Right renal cortex interstitium (tissue), 3 donors: ENCODE data around the gene DNAH1. TPM values are rescaled to one million over a fixed set of nuclear protein-coding genes. Genes with fewer than 3 reads are reported as not detected.

Experiments used
- DNase-seq, 3 donors: peaks; one replicate each; pipeline ENCODE4 v3.0.0-alpha.2; 2013; ENCODE audit warnings: low read depth in 3 of 3, low spot score in 2 of 3
- polyA plus RNA-seq, 3 donors: library from polyadenylated mRNA; unstranded; fragments of 120-200 nt; gene quantifications; one replicate each; pipeline ENCODE4 v1.2.1, GENCODE V29; 2013; ENCODE audit not compliant: insufficient read length in 3 of 3

DNAH1 gene
- polyA plus RNA-seq, 3 donors, result 6.5 to 8.1 (median 6.9) TPM

DNA sequence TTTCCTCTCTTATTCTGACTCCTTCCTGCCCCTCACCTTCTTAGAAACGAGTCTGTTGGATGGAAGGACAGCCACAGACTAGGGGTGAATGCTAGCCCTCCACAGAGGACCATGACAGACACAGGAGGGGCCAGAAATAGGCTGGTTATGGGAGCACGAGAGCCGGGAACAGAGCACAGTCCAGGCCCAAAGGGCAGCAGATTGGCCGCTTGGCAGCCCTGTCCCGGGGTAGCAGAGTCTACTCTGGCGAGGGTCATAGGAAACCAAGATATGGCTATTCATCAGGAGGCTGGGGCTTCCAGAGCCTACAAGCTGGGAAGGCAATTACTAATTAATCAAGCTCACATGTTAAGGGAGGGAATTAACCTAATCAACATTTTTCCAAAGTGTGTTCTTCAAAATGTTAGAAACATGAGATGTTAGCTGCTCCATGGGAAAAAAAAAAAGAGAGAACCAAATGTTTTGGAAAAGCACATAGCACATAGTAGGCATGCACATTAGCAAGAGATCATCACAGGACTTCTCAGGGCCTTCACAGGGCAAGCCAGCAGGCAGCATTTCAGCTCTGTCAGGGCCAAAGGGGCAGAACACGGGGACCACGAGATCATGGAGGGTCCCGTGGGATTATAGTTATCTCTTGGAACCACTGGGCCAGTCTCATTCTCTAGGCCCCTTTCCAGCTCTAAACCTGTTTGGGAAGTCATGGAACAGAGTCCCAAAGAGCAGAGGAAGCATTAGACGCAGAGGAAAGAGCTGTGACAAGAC is 115.5 kb downstream of the DNAH1 start:
- no peak for DNase-seq

DNA sequence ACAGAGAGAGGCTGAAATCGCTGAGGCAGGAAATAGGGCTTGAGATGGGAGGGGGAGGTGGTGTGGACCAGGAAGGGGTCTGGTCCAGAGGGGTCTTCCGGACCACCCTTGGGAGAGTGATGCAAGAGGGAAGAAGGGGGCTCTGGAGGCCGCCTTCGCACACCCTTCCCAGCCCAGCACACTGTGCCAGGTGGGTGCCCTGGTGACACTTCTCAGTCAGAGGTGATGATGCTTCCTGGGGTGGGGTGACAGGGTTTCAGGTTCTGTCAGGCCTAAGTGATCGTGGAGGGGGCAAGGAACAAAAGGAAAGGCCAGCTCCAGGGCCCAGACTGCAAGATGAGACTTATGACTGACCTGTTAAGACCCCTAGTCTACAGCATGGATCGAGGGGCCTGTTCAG is 116.1 kb downstream of the DNAH1 start:
- no peak for DNase-seq

DNA sequence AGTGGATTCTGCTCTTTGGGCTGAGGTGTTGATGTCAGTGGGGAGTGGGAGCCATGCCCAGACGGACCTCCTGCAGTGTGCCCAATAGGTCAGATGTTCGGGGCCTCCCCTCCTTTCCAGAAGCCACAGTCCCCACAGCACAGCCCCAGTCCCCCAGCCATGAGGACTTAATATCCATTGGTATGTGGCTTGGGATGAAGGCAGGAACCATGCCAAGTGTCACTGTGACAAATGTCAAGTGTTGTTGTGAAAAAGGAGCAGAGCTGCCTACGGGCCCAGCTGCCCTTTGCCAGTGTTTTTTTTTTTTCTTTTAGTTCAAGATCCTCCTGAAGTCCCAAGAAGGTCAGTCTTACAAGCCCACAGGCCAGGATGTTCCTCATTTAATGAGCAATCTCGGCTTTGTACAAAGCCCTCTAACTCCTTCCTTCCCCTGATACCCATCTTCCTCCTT is 116.6 kb downstream of the DNAH1 start:
- DNase-seq, result no peak

- DNase-seq, result no peak
These were observed 117.3 kb downstream of the DNAH1 start for GRCh38 chr3:52433328-52433995.

GRCh38 chr3:52433996-52434479 is 117.9 kb downstream of the DNAH1 start:
- DNase-seq, result no peak

DNA sequence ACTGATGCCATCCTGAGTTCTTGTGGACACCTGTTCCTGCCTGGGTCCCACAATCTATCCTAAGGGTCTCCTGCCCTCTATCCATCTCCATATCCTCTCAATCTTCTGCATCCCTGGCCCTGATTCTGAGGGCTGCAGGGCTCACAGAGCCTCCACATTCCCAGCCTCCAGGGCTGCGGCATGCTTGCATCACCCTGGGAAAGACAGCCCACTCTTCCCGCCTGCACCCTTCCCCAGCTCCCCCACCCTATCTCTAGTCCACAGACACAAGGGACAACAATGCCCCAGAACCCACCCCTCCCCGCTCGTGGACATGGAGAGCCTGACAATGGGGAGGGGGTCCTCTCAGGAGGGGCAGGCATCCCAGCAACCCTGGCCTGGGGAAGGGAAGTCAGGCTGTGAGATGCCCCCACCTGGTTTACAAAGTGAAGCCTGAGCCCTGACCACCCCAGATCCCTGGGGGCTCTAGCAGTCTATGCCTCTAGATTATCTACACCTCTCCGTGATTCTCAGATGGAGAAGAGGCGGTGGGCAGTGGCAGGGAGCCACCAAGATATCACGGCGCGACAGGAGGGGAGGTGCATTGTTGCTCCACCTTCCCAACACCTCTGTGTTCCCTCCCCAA is 118.5 kb downstream of the DNAH1 start:
- no peak for DNase-seq

- DNase-seq, result no peak
These were observed 119.4 kb downstream of the DNAH1 start for GRCh38 chr3:52435246-52436101.

GRCh38 chr3:52436500-52437149 is 120.5 kb downstream of the DNAH1 start:
- DNase-seq, result no peak

DNA sequence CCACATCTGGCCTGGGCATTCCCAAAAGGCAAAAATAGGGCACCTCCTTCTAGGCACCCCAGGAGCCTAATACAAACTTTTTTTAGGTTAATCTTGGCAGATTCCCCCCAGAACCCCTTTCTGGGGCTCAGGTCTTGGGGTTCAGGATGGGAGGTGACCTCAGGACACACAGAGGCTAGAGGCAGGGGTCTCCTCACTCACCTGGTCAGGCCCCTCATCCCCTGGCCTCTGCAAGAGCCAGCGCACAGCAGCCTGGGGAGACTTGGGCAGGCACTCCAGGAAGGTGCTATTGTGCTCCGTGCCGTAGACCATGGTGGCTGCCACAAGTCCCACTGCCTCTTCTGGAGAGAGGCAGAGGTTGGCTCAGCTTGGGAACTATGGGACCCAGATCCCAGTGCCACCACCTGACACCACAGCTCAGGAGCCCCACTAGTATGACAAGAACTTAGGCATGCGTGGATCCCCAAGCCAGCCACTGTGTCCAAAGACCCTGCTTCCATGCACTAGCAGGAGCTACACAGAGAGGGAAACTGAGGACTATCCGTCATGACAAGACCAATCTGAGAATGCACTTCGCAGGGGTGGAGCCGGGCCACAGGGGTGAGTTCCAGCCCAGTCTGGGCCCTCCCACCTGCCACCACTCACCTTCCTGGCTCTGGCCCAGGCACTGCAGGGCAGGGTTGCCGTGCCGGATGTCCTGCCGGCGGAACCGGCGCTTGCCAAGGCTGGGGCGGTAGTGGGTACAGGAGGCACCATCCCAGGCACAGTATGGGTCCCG is 121.4 kb downstream of the DNAH1 start:
- DNase-seq, result no peak

DNA sequence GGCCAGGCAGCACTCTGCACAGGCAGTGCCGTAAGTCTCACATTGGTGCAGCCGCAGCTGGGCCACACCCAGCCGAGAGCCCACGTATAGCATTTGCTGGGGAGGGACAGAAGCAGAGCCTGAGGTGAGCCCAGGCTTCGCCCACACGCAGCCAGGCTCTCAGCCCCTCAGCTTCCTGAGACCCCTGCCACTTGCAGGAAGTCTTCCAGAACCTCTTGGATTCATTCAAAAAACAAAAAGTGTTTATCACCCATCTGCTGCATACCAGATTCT is 121.9 kb downstream of the DNAH1 start:
- no peak for DNase-seq

GRCh38 chr3:52438579-52439425 is 122.7 kb downstream of the DNAH1 start:
- no peak for DNase-seq

DNA sequence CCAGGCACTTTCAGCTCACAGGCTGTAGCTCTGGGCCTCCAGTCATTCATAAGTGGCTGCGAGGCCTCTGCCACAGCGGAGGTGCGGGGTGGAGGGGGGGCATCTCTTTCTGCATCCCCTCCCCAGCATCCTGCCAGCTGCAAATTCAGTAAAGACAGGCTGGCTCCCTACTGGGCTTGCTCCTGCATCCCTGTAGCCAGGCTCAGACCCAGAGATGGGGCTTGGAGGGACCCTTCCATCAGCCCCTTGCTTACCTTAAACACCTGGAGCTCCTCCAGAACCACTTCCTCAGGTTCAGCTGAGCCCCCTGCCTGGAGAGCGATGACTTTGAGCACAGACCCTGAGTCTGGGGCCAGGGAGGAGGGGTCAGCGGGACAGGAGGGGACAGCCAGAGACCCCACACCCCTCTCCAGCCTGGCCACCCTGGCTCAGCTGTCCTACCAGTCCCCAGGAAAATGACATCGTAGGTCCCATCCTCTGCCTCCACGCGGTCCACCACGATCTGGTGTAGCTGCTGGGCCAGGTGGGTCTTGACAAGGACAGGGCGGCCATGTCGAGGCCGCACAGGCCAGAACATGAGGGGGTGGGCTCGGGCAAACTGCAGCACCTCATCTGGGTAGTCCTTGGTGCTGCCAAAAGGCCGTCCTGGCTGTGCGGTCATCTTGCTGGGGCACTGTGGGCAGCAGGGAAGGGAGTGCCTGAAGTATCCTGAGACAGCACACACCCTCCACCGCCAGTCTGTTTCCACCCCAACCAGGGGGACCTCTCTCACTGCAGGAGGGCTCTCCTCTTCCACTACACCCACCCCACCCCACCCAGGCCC is 123.5 kb downstream of the DNAH1 start:
- no peak for DNase-seq

GRCh38 chr3:52440249-52440551 is 124.1 kb downstream of the DNAH1 start:
- DNase-seq, result no peak

DNA sequence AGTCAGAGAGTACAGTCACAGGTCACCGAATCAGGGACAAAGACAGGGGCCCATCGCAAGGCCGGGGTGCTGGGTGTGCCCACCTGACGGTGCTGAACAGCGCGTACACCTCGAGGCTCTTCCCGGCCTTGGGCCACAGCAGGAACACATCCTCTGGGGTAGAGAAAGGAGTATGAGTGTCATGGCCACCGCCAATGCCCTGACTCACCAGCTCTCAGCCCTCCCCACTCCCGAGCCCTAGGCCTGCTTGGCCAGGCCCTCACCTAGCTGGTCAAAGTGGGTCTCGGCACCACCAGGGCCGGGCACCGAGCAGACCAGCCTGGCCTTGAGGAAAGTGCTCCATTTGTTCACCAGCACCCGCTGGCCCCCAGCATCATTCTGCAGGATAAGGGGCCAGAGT is 124.6 kb downstream of the DNAH1 start:
- DNase-seq, result no peak

GRCh38 chr3:52441091-52441771 is 125.1 kb downstream of the DNAH1 start:
- no peak for DNase-seq

- DNase-seq, result no peak
These were observed 125.7 kb downstream of the DNAH1 start for GRCh38 chr3:52441772-52442332.
